SU-DHL-6 (cell line): Measurements from ENCODE around the gene MRGPRF.

Experiments used
- CTCF ChIP-seq: fragments of 200-600 bp; sonication (generic); IDR thresholded peaks from one replicate; pipeline ENCODE4 v1.5.1; 2017; ENCODE audit warnings: antibody characterized with exemption, mild to moderate bottlenecking, low read length, moderate library complexity; ENCODE audit not compliant: insufficient read depth, poor library complexity, severe bottlenecking
- EZH2phosphoT487 ChIP-seq: fragments of 200-600 bp; sonication (generic), shearing (Covaris generic); conservative IDR thresholded peaks from 2 replicates; pipeline ENCODE4 v1.6.1; 2018; ENCODE audit warnings: mild to moderate bottlenecking, antibody characterized with exemption, low read length, moderate library complexity, mixed read lengths

DNA sequence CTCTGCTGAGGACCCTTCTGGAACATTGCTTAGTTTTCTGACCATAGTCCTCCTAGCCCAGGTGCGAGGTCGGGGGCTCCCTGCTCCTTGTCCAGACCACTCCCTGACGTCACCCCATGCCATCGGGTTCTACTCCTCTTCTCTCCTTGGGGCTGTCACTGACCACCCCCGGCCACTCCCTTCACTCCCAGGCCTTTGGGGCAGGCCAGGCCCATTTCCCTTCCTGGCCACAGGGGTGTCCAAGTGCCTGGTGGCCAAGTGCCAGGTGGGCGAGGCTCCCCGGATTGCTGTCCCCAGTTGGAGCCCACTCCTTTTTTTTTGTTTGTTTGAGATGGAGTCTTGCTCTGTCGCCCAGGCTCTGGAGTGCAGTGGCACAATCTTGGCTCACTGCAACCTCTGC lies 51.8 kb downstream of the MRGPRF start:
- TF ChIP-seq CTCF, result no peak
- TF ChIP-seq EZH2phosphoT487, result no peak
